ENCODE data around the gene ARHGEF16. TPM values are rescaled to one million over a fixed set of nuclear protein-coding genes. Genes with fewer than 3 reads are reported as not detected.

ARHGEF16 gene
- total RNA-seq, 1 experiment from 2014 or later, result 25.1 TPM

DNA sequence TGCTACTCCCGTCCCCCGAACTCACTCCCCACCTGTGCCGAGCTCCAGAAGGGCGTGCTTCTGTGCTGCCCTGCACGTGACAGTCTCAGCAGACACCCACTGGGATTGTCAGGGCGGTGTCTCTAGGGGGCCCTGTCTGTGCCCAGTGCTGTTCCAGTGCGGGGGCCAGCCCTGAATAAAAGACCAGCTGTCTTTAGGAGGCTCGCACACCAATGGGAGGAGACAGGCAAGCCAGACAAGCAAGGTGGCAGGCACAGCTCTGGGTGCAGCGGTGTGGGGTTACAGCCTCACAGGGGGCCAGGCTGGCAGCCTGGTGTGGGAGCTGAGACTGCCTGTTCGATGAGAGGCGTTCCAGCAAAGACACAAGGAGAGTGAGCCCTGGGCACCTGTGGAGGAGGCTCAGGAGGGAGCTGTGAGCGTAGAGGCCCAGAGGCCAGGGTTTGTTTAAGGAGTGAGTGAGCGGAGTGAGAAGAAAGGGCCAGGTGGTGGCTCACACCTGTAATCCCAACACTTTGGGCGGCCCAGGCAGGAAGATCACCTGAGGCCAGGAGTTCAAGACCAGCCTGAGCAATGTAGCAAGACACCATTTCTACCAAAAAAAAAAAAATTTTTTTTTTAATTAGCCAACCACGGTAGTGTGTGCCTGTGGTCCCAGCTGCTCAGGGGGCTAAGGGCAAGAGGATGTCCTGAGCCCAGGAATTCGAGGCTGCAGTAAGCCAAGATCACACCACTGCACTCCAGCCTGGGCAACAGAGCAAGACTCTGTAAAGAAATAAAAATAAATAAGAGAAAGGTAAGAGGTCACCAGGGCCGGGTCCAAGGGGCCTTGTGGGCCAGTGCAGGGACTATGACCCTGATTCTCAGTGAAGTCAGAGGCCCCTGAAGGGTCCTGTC lies 48.2 kb upstream of the ARHGEF16 start:
- Histone ChIP-seq H3K4me3 (no peak overlapping the region), H3K4me2 (no peak overlapping the region), H3K36me3 (ENCODE audit: low read depth) (no peaks in the 10 kb centered on the region), H3K9me3 (ENCODE audit: insufficient read depth, low read depth) (no peaks in the 10 kb centered on the region), H2AFZ (no peak overlapping the region), H3K9me2 (ENCODE audit: insufficient read depth) (no peaks in the 10 kb centered on the region), H3K79me2 (ENCODE audit: low read depth) (no peaks in the 10 kb centered on the region), H3K27me3 (ENCODE audit: insufficient read depth, low read depth) (peaks cover 84% of the 10 kb centered on the region), H3K4me1 (replicated peaks; ENCODE audit: insufficient read depth) (no peaks in the 10 kb centered on the region), H3K27ac (no peak overlapping the region), H3F3A (ENCODE audit: insufficient read depth, low read depth) (0 out of 2 replicates have a peak, but pooled peaks cover 4% of the 10 kb centered on the region), H4K20me1 (ENCODE audit: insufficient read depth) (no peaks in the 10 kb centered on the region)
- no peak for TF ChIP-seq EZH2 (IDR thresholded peaks at IDR 0.05; ENCODE audit: low read depth)
- TF ChIP-seq, protein P1, sequence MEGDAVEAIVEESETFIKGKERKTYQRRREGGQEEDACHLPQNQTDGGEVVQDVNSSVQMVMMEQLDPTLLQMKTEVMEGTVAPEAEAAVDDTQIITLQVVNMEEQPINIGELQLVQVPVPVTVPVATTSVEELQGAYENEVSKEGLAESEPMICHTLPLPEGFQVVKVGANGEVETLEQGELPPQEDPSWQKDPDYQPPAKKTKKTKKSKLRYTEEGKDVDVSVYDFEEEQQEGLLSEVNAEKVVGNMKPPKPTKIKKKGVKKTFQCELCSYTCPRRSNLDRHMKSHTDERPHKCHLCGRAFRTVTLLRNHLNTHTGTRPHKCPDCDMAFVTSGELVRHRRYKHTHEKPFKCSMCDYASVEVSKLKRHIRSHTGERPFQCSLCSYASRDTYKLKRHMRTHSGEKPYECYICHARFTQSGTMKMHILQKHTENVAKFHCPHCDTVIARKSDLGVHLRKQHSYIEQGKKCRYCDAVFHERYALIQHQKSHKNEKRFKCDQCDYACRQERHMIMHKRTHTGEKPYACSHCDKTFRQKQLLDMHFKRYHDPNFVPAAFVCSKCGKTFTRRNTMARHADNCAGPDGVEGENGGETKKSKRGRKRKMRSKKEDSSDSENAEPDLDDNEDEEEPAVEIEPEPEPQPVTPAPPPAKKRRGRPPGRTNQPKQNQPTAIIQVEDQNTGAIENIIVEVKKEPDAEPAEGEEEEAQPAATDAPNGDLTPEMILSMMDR (conservative IDR thresholded peaks at IDR 0.05), result no peak
- POLR2A ChIA-PET (ENCODE audit: unreplicated experiment), result no interaction called here
- DNase-seq, result no peak
- intact Hi-C loops (cut with micrococcal nuclease; ENCODE audit: unreplicated experiment), result no loop called here
- CTCF ChIA-PET, result no interaction called here
- BruUV-seq (replicated peaks), result no TSS peak

DNA sequence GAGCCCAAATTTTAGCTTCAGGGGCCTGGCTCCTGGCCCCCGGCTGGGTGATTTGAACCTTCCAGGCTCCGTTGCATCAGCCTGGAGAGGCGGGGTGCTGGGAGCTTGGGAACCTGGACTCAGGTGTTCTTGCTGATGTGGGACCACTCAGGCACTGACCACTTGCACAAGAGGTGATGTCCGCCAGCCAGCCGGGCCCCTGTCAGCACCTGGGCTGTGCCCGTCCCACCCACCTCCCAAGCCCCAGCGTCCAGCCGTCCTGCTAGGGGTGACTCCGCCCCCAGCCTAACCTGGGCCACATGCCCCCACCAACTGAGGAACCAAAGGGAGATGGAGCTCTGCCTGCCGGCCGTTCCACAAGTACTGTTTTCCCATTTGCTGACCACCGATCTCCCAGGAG lies 47.4 kb upstream of the ARHGEF16 start:
- H3K4me3 ChIP-seq, result no peak overlapping the region
- no peaks in the 10 kb centered on the region for H3K4me1 ChIP-seq (replicated peaks; ENCODE audit: insufficient read depth)
- DNase-seq, result no peak
- 0 out of 2 replicates have a peak, but pooled peaks cover 4% of the 10 kb centered on the region for H3F3A ChIP-seq (ENCODE audit: insufficient read depth, low read depth)
- H3K4me2 ChIP-seq, result no peak overlapping the region
- no peaks in the 10 kb centered on the region for H4K20me1 ChIP-seq (ENCODE audit: insufficient read depth)
- H3K27ac ChIP-seq, result no peak overlapping the region
- ChIA-PET CTCF (no interaction called here), POLR2A (ENCODE audit: unreplicated experiment) (no interaction called here)
- TF ChIP-seq, protein P1 (conservative IDR thresholded peaks at IDR 0.05), result no peak
- TF ChIP-seq EZH2 (IDR thresholded peaks at IDR 0.05; ENCODE audit: low read depth), result no peak
- no peaks in the 10 kb centered on the region for H3K9me2 ChIP-seq (ENCODE audit: insufficient read depth)
- no peak overlapping the region for H2AFZ ChIP-seq
- peaks cover 84% of the 10 kb centered on the region for H3K27me3 ChIP-seq (ENCODE audit: insufficient read depth, low read depth)
- H3K79me2 ChIP-seq (ENCODE audit: low read depth), result no peaks in the 10 kb centered on the region
- no TSS peak for BruUV-seq (replicated peaks)
- H3K36me3 ChIP-seq (ENCODE audit: low read depth), result no peaks in the 10 kb centered on the region
- intact Hi-C loops (cut with micrococcal nuclease; ENCODE audit: unreplicated experiment), result no loop called here
- no peaks in the 10 kb centered on the region for H3K9me3 ChIP-seq (ENCODE audit: insufficient read depth, low read depth)

DNA sequence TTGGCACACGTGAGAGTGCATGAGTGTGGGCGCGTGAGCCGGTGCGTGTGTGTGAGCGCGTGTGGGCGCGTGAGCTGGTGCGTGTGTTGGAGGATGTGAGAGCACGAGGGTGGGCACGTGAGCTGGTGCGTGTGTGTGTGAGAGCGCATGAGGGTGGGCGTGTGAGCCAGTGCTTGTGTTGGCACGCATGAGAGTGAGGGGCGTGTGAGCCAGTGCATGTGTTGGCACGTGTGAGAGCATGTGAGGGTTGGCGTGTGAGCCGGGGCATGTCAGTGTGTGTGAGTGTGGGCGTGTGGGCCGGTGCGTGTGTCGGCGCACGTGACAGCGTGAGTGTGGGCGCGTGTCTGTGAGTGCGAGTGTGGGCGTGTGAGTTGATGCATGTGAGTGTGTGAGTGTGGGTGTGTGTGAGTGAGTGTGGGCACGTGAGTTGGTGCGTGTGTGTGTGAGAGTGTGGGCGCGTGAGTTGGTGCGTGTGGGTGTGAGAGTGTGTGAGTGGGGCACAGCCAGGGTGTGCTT lies 45.7 kb upstream of the ARHGEF16 start:
- no peaks in the 10 kb centered on the region for H3K9me2 ChIP-seq (ENCODE audit: insufficient read depth)
- no peaks in the 10 kb centered on the region for H4K20me1 ChIP-seq (ENCODE audit: insufficient read depth)
- H3F3A ChIP-seq (ENCODE audit: insufficient read depth, low read depth), result 0 out of 2 replicates have a peak, but pooled peaks cover 4% of the 10 kb centered on the region
- no peak overlapping the region for H3K4me2 ChIP-seq
- intact Hi-C loops (cut with micrococcal nuclease; ENCODE audit: unreplicated experiment), result no loop called here
- DNase-seq, result no peak
- ChIA-PET CTCF (no interaction called here), POLR2A (ENCODE audit: unreplicated experiment) (no interaction called here)
- H3K27ac ChIP-seq, result no peak overlapping the region
- peaks cover 81% of the 10 kb centered on the region for H3K27me3 ChIP-seq (ENCODE audit: insufficient read depth, low read depth)
- no peak for TF ChIP-seq EZH2 (IDR thresholded peaks at IDR 0.05; ENCODE audit: low read depth)
- TF ChIP-seq, protein P1 (conservative IDR thresholded peaks at IDR 0.05), result no peak
- no peaks in the 10 kb centered on the region for H3K4me1 ChIP-seq (replicated peaks; ENCODE audit: insufficient read depth)
- H3K36me3 ChIP-seq (ENCODE audit: low read depth), result no peaks in the 10 kb centered on the region
- H2AFZ ChIP-seq, result no peak overlapping the region
- no TSS peak for BruUV-seq (replicated peaks)
- H3K9me3 ChIP-seq (ENCODE audit: insufficient read depth, low read depth), result no peaks in the 10 kb centered on the region
- H3K79me2 ChIP-seq (ENCODE audit: low read depth), result no peaks in the 10 kb centered on the region
- H3K4me3 ChIP-seq, result no peak overlapping the region

Measured in PC-9 (cell line).